ENCODE results near the gene EMC6. TPM values are rescaled to one million over a fixed set of nuclear protein-coding genes. Genes with fewer than 3 reads are reported as not detected.

Gene EMC6
- 10 to 100 TPM; 59.4 to 69.5 TPM for total RNA-seq
- polyA plus RNA-seq (2013, experiment 1 of 2), result 77.3 TPM
- polyA plus RNA-seq (2013, experiment 2 of 2), result 68.2 TPM
- long read RNA-seq, experiment 1, transcript EMC6-201 (2 exons, 653 nt), result major isoform, 25 of 36 reads
- long read RNA-seq, experiment 1, transcript EMC6-202 (2 exons, 762 nt), result minor isoform, 6 of 36 reads
- long read RNA-seq, experiment 1, partial matches to known transcripts, result 0 of 36 reads
- long read RNA-seq, experiment 1, other reads (novel, unspliced or antisense), result 5 of 36 reads
- long read RNA-seq, experiment 2, transcript EMC6-201 (2 exons, 653 nt), result major isoform, 62 of 74 reads
- long read RNA-seq, experiment 2, transcript EMC6-202 (2 exons, 762 nt), result minor isoform, 8 of 74 reads
- long read RNA-seq, experiment 2, partial matches to known transcripts, result 0 of 74 reads
- long read RNA-seq, experiment 2, other reads (novel, unspliced or antisense), result 4 of 74 reads
- long read RNA-seq, experiment 3, transcript EMC6-201 (2 exons, 653 nt), result major isoform, 32 of 38 reads
- long read RNA-seq, experiment 3, partial matches to known transcripts, result 0 of 38 reads
- long read RNA-seq, experiment 3, other reads (novel, unspliced or antisense), result 4 of 38 reads
- long read RNA-seq, experiment 4, partial matches to known transcripts, result 0 of 10 reads
- long read RNA-seq, experiment 4, other reads (novel, unspliced or antisense), result 6 of 10 reads

- peak within 1 kb of the TSS; percentile 90 for H3K9ac ChIP-seq (ENCODE audit: extremely low read depth, low read length, poor library complexity, severe bottlenecking)
Observed at GRCh38 chr17:3668279-3669084, at the start of gene EMC6, which contains the start of gene TAX1BP3. Gene EMC6, plus strand, starts transcription at chr17:3668812. Its CDS starts 335 bp downstream, at chr17:3669147. Gene TAX1BP3, minus strand, starts transcription at chr17:3668578. Its CDS starts 52 bp downstream, at chr17:3668526.

GRCh38 chr17:3621146-3621720 is 47.4 kb upstream of the EMC6 start:
- Mint-ChIP-seq H3K27ac (no peak overlapping the region), H3K4me1 (no peaks in the 10 kb centered on the region), H3K27me3 (ENCODE audit: insufficient read depth) (no peaks in the 10 kb centered on the region), H3K9me3 (peaks cover 9% of the 10 kb centered on the region), H3K36me3 (ENCODE audit: low read depth) (peaks cover 79% of the 10 kb centered on the region), H3K4me3 (no peak overlapping the region)
- H3K9ac ChIP-seq (ENCODE audit: extremely low read depth, low read length, poor library complexity, severe bottlenecking), result no peak overlapping the region
- H3K27ac ChIP-seq (ENCODE audit: low read depth, low read length), result no peak overlapping the region
- H3K27me3 ChIP-seq (ENCODE audit: control insufficient read depth, insufficient read depth, low read length, poor library complexity, severe bottlenecking), result no peaks in the 10 kb centered on the region
- H3K4me3 ChIP-seq (ENCODE audit: low read length), result no peak overlapping the region
- no peak for TF ChIP-seq CTCF (conservative IDR thresholded peaks at IDR 0.05)
- no peak for DNase-seq
- peaks cover 76% of the 10 kb centered on the region for H3K36me3 ChIP-seq (ENCODE audit: control insufficient read depth, insufficient read depth, low read length)
- peaks cover 20% of the 10 kb centered on the region for H3K9me3 ChIP-seq (ENCODE audit: control insufficient read depth, low read length)
- WGBS, 2 experiments (ENCODE audit: insufficient coverage in 1 of 2, insufficient read length in 1 of 2), result 93 to 98% methylated on average over 8 of the region's 8 CpGs
- H3K4me1 ChIP-seq (ENCODE audit: control insufficient read depth, insufficient read depth, low read length), result no peaks in the 10 kb centered on the region

More at GRCh38 chr17:3668279-3669084, at the start of gene EMC6, which contains the start of gene TAX1BP3:
- Histone ChIP-seq H3K9me3 (ENCODE audit: control insufficient read depth, low read length) (no peaks in the 10 kb centered on the region), H3K4me3 (ENCODE audit: low read length) (peak within 1 kb of the TSS; percentile 97), H3K4me1 (ENCODE audit: control insufficient read depth, insufficient read depth, low read length) (no peaks in the 10 kb centered on the region), H3K27ac (ENCODE audit: low read depth, low read length) (peak within 1 kb of the TSS; percentile 98), H3K27me3 (ENCODE audit: control insufficient read depth, insufficient read depth, low read length, poor library complexity, severe bottlenecking) (no peaks in the 10 kb centered on the region), H3K36me3 (ENCODE audit: control insufficient read depth, insufficient read depth, low read length) (peaks cover 33% of the 10 kb centered on the region)
- H3K9me3 Mint-ChIP-seq, result no peaks in the 10 kb centered on the region
- DNase-seq, result peak; percentile 100
- TF ChIP-seq CTCF (conservative IDR thresholded peaks at IDR 0.05), result no peak
- H3K4me1 Mint-ChIP-seq, result peaks cover 19% of the 10 kb centered on the region
- H3K27me3 Mint-ChIP-seq (ENCODE audit: insufficient read depth), result no peaks in the 10 kb centered on the region
- H3K4me3 Mint-ChIP-seq, result peak within 1 kb of the TSS; percentile 81
- WGBS, 2 experiments (ENCODE audit: insufficient coverage in 1 of 2, insufficient read length in 1 of 2), result 0% methylated on average over 43 to 89 of the region's 89 CpGs
- H3K27ac Mint-ChIP-seq, result peak within 1 kb of the TSS; percentile 95
- H3K36me3 Mint-ChIP-seq (ENCODE audit: low read depth), result peaks cover 16% of the 10 kb centered on the region
